ENCODE measurements around the gene FBLN1.
A peak's percentile ranks its signal among the peaks of the same experiment; 100 is the strongest.

The FBLN1 gene

DNA sequence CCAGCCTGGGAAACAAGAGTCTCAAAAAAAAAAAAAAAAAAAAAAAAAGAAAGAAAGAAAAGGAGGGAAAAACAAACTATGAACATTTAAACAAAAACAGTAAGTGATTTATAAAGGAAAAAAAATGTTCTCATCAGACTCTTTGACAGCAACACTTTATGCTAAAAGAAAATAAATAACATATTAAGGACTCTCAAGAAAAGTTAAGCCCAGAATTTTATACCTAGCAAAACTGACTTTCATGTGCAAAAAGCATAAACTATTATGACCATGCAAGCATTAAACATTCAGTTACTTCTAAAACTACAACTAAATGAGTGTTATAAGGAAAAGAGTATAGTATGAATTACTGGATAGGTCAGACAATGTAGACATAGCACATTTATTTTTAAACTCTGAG is 68.4 kb downstream of the FBLN1 start:
- DNase-seq (ENCODE audit: low read depth), result no peak

GRCh38 chr22:45572444-45572843 is 69.8 kb downstream of the FBLN1 start:
- no peak for DNase-seq (ENCODE audit: low read depth)

DNA sequence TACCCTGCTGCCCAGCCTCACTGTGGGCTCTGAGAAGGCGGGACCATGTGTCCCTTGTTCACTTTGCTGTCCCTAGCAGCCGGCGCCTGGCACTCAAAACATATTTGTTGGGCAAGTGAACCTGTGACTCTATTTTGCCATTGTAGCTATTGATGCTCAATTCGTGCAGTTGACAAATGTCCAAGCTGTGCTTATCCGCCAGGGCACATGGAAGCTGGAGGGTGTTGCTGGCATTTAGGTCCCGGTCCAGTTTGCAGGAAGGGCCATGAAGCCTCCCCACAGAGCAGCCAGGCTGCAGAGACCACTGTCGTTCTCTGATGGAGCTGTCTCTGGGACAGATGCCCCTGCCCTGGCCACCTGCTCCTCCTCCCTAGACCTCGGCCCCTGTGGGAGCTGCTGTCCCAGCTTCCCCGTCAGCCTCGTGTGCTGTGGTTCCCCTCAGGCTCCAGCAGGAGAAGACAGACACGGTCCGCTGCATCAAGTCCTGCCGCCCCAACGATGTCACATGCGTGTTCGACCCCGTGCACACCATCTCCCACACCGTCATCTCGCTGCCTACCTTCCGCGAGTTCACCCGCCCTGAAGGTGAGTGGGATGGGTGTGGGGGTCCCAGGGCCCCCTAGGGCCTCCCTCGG is 71.5 kb downstream of the FBLN1 start:
- DNase-seq (ENCODE audit: low read depth), result no peak

GRCh38 chr22:45575173-45575572 is 72.5 kb downstream of the FBLN1 start:
- DNase-seq (ENCODE audit: low read depth), result no peak

DNA sequence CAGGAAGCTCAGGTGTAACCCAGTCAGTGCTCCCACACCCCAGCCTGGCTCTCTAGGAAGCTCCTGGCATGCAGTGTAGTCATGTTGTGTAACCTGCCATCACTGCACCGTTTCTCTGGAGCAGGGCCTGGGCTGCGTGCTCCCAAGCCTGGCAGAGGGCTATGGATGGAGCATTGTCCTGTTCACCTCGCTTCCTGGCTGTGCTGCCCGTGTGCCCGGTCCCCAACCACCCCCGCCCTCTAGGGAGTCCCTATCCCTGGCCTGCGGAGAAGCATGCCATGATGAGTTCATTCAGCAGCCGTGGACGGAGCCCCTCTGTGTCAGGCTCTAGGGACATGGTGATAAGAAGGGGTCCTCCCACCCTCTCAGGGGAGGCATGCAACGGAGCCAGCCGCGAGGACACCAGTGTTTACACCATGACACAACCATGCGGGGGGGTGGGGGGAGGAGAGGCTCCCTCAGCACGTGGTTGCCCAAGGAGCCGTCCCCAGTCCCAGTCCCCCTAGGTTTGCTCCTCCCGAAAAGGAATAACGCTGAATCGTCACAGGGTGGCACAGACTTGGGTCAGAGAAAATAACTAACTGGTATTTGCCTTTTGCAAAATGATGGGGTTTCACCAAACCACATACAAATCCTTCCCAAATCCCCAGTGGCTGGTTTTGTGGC is 73.1 kb downstream of the FBLN1 start:
- DNase-seq (ENCODE audit: low read depth), result no peak

GRCh38 chr22:45576273-45576625 is 73.6 kb downstream of the FBLN1 start:
- DNase-seq (ENCODE audit: low read depth), result no peak

DNA sequence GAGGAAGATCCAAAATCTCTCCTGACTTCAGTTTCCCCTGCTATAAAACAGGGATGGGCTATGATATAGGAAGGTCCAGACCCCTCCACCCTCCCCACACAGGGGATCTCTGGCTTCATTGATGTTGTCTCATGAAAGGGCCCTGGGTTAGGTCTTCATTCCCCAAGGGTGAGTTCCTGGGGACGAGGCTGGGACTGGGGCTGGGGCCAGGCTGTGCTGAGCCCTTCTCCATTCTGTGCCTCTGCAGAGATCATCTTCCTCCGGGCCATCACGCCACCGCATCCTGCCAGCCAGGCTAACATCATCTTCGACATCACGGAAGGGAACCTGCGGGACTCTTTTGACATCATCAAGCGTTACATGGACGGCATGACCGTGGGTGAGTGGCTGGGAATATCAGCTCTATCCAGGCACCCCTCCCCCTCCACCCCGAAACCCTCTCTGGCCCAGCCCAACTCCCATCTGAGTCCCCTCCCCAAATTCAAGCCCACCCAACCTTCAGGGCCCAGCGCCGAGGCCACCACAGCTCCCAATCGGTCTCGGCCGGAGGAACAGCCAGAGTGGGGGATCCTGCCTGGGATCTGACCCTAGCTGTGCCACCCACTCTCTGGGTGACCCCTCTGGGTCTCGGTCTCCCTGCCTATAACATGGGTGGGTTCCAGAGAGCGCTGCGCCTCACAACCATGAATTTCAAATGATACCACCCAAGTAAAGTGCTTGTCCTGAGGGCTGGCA is 74.2 kb downstream of the FBLN1 start:
- DNase-seq (ENCODE audit: low read depth), result no peak

- peak; percentile 57 for DNase-seq (ENCODE audit: low read depth)
These were observed 75.3 kb downstream of the FBLN1 start for GRCh38 chr22:45577746-45578523.

DNA sequence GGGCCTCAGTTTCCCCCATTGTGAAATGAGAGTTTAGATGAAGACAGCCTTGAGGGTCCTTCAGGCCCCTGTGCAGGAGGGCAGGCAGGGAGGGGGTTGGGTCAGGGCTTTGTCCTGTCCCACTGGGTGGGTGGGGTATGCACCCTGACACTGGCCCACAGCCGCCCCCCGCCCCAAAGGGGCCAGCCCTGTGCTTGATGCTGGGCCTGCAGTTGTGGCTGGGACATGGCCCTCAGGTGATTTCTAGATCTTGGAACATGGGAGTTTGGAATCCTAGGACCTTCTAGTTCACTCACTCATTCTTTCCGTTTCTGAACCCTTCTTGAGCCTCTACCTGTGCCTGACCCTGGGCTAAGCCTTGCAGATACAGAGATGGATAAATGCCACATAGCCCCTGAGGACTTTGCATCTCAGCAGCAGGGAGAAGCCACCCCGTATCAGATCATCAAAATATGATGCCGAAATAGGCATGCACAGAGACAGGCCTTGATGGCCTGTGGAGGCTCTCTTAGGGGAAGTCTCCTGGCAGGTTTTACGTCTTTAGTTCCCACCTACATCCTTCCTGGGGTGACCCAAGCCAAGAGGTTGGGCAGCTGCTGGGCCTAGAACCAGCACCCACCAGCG is 76.0 kb downstream of the FBLN1 start:
- DNase-seq (ENCODE audit: low read depth), result no peak

GRCh38 chr22:45579306-45579705 is 76.6 kb downstream of the FBLN1 start:
- DNase-seq (ENCODE audit: low read depth), result no peak

- no peak for DNase-seq (ENCODE audit: low read depth)
These were observed 77.4 kb downstream of the FBLN1 start for GRCh38 chr22:45579806-45580725.

DNA sequence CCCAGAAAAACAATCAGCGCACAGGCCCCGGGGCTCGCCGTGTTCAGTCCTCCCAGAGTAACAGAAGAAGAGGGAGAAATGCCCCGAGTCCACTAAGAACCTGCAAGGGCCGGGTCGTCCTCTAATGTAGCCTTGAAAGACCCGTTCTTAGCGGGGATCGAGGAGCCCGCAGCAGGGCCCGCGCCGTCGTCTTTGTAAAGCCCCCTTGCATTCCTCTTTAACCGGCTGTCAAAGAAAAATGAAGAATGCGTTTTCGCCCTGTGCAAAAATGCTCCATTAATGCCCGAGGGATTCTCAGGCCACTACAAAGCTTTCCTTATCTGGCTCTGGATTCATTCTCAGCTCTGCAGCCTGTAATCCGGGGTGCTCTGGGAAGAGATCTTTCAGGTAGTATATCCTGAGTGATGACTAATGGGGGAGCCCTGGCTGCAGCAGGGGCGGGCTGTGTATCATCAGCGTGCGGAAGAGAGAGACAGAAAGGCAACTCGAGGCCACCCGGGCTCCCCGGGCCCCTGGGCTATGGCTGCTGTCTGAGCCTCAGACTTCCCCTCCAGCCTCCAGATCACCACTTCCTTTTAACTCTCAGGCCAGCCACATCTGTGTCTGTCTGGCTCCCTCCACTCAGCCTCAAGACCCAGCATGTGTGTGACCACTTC is 78.2 kb downstream of the FBLN1 start:
- DNase-seq (ENCODE audit: low read depth), result peak; percentile 20

GRCh38 chr22:45581549-45582080 is 78.9 kb downstream of the FBLN1 start:
- no peak for DNase-seq (ENCODE audit: low read depth)

DNA sequence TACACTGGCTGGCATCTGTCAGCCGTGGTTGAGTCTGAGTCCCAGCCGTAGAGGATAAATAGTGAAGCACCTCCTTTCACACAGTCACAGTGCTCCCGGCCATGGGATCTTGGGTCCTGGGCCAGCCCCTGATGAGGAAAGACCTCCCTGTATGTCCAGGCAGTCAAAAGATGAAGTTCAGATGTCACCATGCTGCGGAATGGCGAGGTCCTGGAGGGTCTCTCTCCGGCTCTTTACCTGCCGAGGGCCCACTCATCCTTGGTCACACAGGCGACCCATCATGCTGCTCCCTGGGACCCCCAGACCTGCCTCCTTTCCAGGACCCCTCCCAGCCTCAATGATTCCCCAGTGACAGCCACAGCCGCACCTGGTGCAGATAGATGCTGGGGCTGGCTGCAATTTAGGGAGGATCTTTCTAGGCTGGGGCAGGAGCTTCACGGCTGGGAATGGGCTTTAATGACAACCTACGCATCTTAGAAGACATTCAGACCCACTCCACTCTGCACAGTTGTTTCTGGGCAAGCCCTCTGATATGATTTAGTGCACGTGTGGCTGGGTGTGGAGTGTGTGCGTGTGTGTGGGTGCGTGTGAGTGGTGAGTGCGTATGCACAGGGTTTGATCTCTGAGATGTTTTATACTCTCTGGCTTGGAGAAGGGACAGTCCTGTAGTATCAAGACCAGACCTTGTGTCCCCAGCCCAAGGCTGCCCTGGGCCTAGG is 79.7 kb downstream of the FBLN1 start:
- DNase-seq (ENCODE audit: low read depth), result no peak

- no peak for DNase-seq (ENCODE audit: low read depth)
These were observed 80.3 kb downstream of the FBLN1 start for GRCh38 chr22:45582955-45583320.

- no peak for DNase-seq (ENCODE audit: low read depth)
These were observed 80.8 kb downstream of the FBLN1 start for GRCh38 chr22:45583504-45583903.

DNA sequence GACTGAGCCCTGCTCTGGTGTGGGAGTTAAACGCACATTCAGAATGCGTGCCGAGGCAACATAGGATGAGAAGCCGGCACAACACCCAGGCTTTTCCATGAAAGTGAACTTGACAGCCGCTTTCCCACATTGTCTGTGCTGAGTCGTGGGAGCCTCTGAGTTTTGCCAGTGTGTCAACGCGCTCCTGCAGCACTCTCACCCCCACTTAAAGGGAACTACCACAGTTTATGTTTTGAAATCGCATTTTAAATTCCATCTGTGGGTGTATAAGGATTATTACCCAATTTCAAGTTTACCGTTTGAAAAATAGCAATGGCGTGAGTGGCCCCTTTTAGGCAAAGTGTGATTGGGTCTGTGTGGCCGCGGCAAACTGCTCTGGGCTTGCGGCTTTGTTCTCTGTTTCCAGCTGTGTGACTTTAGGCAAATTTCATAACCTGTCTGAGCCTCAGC is 81.5 kb downstream of the FBLN1 start:
- no peak for DNase-seq (ENCODE audit: low read depth)

DNA sequence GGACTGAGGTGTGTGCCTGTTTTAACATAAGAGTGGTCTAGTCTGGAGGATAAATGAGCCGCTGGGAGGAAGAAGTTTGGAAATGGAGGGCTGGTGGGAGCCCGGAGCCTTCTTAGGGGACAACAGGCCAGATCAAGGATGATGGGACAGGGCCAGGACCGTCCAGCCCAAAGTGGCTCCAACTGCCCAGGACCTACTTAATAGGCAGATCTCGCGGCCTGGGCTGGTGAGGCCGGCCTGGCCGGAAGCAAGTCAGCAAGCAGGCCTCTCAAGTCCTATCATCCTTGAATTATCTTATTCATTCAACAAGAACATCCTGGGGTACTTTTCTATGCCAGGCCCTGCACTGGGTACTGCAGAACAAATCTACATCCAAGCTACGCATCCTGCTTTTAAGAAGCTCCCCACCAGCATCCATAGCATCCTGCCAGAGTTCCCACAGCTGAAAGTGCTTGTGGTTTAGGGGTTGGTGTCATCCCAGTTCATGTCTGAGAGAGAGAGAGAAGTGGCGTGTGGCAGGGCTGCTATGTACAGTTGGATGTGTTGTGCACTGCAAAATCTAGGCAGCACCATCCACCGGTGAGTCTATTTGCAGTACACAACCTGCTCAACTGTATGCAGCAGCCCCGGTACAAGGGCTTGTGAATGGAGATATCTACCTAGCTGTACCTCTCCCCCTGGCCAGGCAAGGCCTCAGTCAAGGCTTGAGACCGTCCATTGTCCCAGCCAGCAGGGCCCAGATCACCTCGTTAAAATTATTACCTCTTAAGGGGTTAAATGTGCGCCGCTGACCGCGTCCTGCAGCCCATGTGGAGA is 82.1 kb downstream of the FBLN1 start:
- DNase-seq (ENCODE audit: low read depth), result no peak

GRCh38 chr22:45585437-45585755 is 82.7 kb downstream of the FBLN1 start:
- no peak for DNase-seq (ENCODE audit: low read depth)
